Measurements from ENCODE around the gene PCBP2.

- no peak for TF ChIP-seq CTCF (IDR thresholded peaks at IDR 0.05)
- TF ChIP-seq EZH2 (IDR thresholded peaks at IDR 0.05), result no peak
- TF ChIP-seq EZH2phosphoT487 (IDR thresholded peaks at IDR 0.05), result no peak
These were observed 31.5 kb downstream of the PCBP2 start for GRCh38 chr12:53483225-53483978.
